GM19438 (cell line): ENCODE data around the gene DMC1.

Experiments
- ATAC-seq: cut with Tn5 transposase; IDR thresholded peaks from one replicate; pipeline ENCODE4 v1.9.1; 2021; ENCODE audit warnings: low read depth; ENCODE audit not compliant: unreplicated experiment

DMC1 gene

DNA sequence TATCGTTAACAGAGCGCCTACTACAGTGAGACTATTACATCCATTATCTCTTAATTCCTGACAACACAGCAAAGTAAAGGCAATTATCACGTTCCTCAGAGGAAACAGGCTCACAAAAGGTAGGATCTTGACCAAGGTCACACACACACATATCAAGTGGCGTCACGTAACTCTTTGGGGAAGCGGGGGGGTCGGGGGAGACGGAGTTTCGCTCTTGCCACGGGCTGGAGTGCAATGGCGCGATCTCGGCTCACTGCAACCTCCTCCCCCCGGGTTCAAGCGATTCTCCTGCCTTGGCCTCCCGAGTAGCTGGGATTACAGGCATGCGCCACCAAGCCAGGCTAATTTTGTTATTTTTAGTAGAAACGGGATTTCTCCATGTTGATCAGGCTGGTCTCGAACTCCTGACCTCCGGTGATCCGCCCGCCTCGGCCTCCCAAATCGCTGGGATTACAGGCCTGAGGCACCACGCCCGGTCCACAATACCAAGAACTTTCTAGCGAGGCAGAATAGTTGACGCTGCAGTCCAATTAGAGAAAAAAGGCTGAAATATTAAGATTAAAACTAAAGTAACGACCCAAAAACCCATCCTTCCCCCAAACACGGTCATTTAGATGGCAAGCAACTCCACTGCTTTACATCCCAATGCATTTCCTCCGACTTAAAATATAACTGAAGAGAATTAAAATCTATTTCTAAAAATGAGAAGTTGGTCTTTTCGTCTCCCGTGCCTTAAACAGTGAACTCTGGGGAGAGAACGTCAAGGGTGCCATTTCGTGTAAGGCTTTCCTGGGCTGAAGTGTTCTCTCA lies 65.0 kb downstream of the DMC1 start:
- no peak for ATAC-seq

DNA sequence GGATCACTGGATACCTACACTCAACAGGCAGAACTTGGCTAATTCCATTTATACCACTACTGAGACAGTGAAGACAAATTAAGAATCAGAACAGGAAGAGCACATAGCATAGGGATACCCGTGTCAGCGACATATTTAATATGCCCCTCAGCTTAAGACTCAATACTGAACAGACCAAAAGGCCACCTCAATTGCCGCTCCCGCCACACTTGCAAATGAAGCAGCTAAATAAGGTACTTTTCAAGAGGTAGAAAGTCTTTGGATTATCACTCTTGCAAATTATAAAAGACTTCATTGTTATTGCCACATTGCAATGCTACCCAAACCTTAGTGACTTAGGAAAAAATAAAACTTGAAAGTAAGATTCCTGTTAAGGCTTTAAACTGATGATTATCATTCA lies 67.0 kb downstream of the DMC1 start:
- no peak for ATAC-seq

DNA sequence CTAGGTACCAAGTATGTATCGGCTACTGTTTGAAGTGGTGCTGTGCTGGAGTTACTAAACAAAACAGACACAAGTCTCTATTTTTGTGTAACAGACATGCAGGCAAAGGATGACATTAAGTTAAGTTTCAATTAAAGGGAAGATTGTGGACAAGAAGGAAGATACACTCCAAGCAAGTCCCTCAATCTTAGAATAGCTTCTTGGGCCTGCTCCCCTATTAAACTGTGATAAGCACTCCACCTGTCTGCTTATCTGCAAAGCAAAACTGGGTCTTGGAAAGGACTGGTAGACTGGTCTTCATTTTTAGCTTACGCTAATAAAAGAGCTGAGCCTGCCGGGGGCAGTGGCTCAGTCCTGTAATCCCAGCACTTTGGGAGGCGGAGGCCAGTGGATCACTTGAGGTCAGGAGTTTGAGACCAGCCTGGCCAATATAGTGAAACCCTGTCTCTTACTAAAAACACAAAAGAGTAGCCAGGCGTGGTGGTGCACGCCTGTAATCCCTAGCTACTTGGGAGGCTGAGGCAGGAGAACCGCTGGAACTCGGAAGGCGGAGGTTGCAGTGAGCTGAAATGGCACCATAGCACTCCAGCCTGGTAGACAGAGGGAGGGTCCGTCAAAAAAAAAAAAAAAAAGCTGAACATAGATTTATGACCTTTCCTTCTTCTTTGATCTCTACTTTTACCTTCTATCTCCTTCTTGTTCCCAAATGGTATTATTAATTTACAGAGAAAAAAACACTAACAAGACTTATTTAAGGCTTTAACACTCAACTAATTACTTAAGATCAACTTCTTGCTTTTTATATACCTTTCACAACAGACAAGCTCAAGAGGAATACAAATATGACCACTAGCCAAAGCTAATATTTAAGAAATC lies 67.9 kb downstream of the DMC1 start:
- no peak for ATAC-seq

DNA sequence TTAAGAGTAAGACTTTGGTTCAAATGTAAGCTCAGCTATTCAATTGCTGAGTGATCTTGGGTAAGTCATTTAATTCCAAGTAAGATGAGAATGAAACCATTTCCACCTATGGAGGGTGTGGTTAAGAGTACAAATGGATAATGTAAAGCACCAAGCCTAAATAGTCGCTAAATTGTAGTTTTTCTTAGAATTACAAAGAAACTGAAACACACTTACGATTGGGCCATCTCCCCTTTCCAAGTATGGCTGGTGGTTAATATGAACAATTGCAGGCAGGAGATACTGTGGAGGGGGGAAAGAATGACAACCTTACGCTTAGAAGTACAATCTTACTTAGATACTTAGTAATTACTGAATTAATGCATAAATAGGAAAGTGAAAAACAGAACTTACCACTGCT lies 72.1 kb downstream of the DMC1 start:
- no peak for ATAC-seq

DNA sequence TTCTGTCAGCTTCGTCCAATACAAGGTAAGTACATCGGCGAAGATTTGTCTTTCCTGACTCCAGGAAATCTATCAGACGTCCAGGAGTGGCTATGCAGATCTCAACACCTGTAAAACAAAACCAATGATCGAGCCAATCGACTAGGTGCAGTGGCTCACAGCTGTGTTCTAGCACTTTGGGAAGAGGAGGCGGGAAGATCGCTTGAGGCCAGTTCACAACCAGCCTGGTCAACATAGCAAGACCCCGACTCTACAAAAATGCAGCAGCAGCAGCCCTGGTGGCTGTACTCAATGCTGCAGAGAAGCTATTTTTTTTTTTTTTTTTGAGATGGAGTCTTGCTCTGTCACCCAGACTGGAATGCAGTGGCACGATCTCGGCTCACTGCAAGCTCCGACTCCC lies 75.0 kb downstream of the DMC1 start:
- no peak for ATAC-seq

DNA sequence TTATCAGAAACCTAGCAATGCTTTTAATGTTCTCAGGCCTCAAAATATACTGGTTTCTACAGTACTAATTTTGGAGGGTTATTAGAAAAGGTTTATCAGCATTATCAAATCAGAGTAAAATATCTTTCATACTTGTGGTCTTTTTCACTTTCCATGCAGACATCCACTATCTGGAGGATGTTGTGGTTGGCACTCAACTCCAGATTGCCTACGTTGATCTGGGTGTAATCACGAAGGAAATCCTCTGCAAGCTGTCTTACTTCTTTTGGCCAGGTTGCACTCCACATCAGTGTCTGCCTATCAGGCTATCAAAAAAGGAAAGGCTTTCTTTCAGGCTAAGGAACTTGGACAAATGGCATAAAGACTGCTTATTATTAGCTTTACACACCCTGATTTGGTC lies 75.5 kb downstream of the DMC1 start:
- no peak for ATAC-seq

DNA sequence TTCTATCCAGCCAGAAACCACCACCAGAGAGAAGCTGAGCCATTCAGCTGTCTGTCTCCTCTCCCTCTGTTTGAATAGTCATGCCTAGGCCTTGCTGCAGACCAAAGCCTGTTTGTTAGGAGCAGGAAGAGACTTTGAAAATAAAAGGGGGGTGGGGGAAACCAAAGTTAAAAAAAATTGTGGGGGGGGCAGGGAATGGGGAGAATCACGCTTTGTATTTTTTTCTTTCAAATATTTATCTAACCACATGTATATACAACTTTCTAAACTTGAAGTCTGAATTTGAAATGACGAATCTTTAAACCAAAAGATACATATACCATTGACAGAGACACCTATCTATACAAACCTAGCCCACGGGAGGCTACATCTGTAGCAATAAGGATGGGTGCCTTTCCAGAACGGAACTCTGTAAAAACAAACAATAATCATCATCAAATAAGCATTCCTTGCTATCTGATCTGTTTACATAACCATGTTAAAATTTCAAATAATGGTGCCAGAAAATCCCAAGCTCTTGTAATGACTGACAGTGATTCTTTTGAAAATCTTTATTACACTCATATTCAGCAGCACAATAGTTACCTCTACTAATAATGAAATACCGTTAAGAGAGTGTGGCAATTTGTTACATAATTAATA lies 78.2 kb downstream of the DMC1 start:
- ATAC-seq, result no peak

DNA sequence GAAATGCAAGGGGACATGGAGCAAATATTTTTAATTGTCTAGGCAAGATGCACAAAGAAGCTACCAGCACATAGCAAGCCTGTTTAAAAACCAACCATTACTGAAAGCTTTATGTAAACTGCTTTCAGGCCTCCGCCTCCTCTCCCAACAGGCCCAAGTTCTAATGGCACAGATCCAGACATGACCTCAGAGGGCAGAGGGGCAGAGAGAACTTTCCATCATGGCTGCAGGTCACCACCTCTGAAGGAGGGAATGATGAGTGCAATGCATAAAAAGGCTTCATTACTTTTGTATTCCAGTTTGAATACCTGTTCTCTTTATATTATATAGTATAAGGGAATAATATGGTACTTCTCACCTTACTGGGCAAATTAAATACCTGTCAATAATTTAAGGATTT lies 79.1 kb downstream of the DMC1 start:
- no peak for ATAC-seq

DNA sequence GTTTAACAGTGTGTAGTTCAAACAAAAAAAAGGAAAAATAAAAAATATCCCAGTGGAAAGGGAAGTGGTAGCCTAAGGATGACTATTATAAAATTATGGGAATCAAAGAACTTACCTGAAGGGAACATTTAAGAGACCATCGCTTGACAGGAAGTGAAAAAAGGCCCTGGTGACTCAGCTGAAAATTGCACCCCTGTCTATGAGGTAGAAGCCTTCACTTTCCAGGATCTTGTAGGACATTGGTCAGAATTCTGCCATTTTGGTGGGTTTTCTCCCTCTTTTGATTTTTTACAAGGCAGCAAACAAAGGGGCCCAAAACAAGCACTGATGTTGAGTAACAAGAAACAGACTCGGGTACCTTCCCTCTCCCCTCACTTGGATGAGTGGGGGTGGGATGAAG lies 79.5 kb downstream of the DMC1 start:
- no peak for ATAC-seq

DNA sequence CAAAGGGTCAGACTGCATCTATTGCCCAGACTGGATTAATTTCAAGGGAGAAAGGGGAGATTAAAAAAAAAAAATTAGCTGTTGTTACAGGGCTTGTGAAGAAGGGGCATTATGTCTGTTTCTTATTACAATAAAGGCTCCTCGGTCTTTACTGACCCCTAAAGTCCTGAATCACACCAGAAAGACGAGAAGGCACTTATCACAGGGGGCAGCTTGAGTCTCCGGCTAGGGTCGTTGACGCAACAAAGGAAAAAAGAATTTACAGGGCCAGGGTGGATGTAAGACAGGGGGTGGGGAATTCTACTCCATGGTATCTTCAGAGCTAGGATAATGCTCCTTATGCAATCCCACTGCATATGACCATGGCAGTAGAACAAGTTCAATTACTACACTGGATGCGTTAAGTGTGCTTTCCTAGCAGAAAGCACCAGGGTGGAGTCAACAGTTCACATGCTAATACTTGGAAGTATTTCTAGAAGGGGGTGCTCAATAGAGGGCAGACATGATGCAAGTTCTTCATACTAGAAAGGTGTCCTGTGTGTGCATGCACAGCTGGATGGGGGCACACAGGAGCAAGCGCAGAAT lies 80.3 kb downstream of the DMC1 start:
- no peak for ATAC-seq

DNA sequence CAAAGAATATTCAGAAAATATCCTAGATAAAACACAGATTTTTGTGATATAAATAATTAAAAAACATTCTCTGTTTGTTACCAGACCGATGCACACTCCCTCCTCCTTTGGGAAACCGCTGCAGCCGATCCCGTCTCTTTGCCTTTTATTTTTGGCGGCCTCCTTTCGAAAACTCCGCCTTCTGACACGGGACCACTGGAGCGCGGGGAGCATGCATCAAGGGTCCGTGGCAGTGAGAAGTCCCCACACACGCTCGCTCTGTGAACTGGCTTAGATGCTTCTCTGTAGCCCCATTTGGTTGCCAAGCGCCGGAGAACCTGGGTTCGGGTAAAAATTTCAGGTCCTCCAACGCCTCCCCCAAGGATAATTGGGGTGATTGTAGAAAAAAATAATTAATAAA lies 80.8 kb downstream of the DMC1 start:
- no peak for ATAC-seq

DNA sequence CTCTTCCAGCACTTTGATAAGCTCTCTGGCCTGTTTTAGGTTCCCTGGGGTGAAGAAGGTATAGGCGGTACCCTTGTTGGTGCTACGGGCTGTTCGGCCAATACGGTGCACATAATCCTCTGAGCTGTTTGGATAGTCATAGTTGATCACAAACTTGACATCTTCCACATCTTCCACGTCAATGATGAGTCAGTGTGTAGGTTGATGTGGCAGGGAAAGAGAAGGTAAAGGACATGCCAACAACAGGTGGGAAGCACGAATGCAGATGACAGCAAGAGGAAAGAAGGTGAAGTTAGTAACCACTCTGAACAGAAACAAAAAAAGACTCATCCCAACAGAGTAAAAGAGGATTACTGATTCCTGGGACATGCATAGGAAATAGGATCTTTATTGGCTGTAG lies 82.0 kb downstream of the DMC1 start:
- ATAC-seq, result no peak

DNA sequence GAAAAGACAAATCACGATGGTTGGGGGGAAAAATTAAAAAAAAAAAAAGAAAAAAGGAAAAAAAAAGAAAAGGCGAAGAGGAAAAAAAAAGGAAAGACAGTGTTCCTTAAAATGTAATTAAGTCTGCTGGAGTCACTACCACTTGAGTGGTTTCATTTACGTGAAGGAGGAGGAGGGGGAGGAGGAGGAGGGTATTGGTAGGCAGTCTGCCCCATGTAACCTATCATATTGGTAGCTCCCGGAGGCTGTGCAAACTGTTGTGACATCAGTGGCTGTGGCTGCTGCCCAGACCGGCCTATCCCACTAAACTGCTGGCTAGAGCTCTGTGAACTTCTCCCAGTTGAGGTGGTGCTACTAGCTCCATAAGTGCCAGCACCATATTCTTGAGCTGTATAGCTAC lies 84.2 kb downstream of the DMC1 start:
- ATAC-seq, result no peak

DNA sequence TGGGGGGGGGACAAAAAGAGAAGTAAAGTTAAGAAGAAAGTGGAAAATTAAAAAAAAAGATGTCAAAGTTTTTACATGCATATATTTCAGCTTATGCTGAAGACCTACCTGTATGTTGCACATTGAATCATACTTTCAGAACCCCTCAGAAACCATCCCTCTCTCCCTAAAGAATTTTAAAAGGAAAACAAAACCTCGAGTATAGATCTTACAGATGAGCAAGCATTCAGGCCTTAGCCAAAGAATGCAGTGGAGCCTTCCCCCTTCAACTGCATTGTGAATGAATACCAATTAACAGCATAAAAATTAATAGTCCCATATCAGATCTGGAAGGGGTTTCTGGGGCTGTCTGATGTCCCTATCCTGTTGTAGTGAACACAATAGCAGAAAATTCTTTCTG lies 85.7 kb downstream of the DMC1 start:
- no peak for ATAC-seq

DNA sequence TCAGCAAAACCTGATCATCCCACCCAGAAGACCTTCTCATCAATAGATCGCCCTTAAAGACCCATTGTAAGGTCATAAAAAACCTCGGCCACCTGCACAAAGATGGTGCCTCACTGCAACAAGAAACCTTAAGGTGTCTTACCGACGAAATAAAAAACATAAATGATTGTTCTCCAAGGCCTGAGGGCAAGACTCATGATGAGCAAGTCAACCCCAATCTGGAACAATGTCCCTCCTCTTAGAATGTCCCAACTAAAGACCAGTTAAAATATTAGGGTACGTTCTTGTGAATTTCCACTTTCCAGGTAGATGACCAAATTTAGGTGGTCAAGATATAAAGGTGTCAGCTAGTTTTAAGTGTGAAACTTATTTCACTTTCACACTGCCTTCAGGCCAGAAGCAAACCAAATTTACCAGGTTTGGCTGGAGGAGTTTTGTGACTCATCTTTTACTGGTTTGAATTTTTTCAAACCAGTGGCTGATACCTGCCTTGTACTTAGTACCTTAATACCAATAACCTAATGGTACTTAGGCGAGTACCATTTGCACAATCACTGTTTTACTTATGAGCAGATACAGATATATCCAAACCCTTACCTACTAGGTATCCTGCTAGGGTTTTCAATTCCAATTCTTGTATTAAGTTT lies 87.2 kb downstream of the DMC1 start:
- no peak for ATAC-seq

DNA sequence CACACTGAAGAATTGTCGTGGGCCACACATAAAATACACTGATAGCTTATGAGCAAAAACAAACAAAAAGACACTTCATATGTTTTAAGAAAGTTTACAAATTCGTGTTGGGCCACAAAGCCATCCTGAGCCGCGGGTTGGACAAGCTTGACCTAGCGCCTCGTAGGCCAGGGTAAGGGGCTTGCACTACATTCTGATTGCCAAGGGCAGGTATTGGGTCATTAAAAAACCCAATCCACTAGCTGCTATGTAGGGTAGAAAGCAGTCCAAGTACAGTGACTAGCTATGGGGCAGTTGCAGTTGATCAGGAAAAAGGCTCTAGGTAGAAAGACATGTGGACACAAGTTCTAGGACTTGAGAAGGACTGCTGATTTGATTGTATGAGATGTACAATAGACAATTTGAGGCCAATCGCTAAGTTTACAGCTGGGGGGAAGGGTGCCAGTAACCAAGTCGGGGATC lies 88.1 kb downstream of the DMC1 start:
- no peak for ATAC-seq

DNA sequence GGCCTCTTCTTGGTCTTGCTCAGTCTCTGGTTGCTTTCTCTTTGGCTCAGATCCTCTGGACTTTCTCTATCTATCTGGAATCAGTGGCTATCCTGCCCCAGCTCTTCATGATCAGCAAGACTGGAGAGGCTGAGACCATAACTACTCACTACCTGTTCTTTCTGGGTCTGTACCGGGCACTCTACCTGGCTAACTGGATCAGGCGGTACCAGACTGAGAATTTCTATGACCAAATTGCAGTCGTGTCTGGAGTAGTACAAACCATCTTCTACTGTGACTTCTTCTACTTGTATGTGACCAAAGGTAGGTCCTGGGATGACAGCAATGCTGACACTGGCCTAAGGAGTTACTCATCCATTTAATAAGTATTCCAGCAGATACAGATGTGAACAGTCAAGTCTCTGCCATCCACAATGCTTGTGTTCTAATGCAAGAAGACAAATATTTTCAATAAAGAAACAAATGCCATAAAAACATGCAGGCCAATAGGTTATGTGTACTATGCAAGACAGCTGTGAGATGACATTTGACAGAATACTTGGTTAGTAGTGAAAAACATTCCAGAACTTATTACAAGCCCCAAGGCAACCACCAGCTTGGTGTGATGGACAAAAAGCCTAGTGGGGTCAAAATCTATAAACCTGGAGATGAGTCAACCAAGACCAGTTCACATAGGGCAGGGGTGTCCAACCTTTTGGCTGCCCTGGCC lies 88.7 kb downstream of the DMC1 start:
- ATAC-seq, result no peak

DNA sequence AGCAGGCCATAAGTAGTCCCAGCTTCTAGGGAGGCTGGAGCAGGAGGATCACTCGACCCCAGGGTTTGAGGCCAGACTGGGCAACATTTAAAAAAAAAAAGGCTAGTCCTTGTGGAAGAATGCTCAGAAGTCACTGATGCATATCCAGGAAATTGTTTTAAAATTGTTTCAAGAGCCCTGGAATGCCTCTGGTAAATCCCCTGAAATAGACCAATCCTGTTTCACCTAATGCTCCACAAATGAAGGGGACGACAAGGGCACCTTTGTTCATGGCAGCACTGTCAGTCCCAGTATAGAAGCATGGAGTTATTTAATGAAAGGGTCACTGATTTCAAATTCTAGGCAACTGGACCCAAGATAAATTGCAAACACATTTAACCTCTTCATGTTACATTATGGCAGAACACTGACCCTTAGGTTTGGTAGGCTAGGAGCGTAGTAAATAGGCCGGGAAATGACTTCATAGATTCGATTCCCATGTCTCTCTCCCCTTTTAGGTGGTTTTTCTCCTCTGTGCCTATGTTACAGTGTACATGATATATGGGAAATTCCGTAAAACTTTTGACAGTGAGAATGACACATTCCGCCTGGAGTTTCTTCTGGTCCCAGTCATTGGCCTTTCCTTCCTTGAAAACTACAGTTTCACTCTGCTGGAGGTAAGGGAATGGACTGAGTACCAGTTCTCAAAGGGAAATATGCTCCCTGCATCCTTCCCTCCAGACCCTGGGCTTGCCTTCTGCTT lies 90.7 kb downstream of the DMC1 start:
- ATAC-seq, result no peak

DNA sequence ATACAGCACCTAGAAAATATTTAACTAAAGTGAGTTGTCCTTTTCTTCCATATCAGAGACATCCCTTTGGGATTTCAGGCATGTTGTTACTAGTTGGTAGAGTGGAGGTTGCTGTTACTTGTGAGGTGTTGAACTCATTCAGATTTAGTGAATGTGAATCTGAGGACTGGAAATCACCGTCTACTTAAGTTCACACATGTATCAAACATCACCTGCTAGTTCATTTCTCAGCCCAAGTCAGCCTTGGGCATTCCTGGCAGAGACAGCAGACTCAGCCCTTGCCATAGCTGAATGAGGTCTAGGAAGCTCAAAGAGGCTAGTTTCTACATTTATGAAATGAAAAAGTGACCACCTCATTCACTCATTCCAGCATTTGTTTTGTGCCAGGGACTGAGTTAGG lies 92.4 kb downstream of the DMC1 start:
- no peak for ATAC-seq
